Measurements from ENCODE around the gene ADD2.

Gene ADD2

GRCh38 chr2:70698847-70699246 lies 69.2 kb downstream of the ADD2 start:
- no peak for DNase-seq

- no peak for DNase-seq
Observed at GRCh38 chr2:70697603-70698383, 70.2 kb downstream of the ADD2 start.

DNA sequence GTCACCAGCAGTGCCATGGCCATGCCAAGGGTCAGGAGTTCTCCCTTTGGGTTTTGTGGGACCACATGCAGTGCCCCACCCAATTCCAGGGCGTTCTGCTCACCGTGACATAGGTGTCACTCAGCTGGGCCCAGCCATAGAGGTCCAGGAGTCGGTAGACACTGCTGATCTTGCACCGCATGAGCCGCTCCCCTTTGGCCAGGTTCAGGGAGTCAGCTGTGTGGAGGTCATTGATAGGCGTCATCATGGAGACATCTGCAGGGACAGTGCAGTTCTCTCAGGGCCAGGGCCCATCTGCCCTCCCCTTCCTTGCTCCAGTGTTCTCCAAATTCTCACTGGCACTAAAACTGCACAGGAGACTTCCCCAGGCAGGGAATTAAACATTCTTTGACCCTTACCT lies 71.9 kb downstream of the ADD2 start:
- no peak for DNase-seq

GRCh38 chr2:70692256-70692655 lies 75.7 kb downstream of the ADD2 start:
- DNase-seq = no peak

DNA sequence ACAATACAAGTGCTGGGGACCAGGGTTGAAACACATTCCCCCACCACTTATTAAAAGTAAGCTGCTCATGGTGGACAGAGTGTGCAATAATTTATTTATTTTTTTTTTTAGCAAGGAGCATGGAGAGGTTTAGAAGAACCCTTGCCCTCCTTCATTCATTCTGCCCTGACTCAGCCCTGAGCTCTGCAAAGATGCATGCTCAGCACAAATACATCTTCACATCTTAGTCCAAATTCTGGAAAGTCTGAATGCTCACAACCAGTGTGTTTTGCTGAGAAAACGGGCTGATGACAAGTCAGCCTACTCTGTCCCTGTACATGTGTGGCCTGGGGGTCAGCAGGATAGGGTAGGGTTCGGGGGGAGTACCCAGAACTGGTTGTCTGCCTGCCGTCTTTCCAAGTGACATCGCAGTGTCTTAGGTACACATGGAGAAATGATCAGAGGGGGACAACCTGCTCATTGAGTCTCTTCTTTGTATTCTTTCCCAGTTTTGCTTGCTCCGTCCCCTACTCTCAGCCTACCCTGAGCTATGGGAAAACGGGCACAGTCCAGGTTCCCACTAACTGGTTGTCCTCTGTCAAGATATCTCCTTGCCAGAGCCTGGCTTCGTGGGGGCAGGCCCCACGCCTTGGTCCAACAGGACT lies 76.4 kb downstream of the ADD2 start:
- no peak for DNase-seq

- no peak for DNase-seq
Observed at GRCh38 chr2:70690846-70691245, 77.2 kb downstream of the ADD2 start.

DNA sequence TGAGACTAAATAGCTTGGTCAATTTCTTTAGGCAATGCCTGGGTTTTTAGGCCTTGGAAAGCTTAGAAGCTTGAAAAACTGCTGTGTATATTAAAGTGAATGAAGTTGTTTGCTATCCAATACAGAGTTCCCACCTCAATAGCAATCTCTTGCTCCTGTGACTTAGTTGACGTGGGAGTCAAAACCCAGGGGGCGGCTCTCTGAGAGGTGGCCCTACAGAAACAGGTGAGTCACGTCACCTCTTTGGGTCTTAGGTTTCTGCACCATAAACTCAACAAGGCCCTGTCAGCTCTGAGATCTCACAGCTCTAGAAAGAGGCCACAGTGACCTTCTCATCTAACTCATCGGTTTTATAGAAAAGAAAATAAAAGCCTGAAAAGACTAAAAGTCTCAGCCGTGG lies 79.6 kb downstream of the ADD2 start:
- no peak for DNase-seq

- no peak for DNase-seq
Observed at GRCh38 chr2:70687461-70687795, 80.6 kb downstream of the ADD2 start.

DNA sequence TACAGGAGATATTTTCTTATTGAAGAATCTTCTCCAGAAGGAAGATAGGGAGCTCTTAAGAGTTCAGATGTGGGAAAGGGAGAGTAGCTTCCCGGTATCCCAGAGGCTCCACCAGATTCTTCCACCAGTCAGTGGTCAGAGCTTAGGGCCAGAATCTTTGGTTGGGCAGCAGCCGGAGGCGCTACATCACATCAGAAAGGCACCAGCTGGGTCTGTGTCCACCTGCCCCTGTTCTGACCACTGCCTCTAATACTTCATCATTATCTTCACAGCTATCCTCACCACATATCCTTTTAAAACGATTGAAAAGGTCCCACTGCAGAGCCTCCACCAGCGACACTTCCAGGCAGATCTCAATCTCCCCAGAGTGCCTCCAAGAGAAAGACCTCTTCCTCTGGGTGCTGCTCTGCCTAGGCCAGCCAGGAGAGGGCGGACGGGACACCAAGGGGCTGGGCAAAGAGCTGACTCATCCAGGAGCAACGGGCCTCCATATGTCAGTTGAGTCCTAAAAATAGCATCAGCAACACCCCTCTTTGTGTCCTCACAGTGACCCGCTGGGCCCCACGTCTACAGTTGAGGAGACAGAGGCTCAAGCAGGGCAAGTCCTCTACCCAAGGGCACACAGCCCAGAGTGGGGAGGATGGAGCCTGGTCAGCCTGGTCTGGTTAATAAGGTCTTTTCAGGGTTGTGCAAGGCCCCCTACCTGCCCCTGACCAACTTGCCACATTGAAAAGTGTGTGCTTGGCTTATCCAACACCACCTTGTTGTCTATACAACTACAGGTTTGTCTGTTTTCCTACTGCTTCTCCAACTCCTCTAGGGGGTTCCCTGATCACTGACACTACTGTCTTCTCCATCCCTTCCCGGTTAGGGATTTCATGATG lies 81.2 kb downstream of the ADD2 start:
- DNase-seq = peak; percentile 9 to 41

GRCh38 chr2:70685771-70686171 lies 82.2 kb downstream of the ADD2 start:
- DNase-seq = no peak

- DNase-seq = no peak
Observed at GRCh38 chr2:70684846-70685622, 83.0 kb downstream of the ADD2 start.

GRCh38 chr2:70683455-70683854 lies 84.5 kb downstream of the ADD2 start:
- DNase-seq = no peak

DNA sequence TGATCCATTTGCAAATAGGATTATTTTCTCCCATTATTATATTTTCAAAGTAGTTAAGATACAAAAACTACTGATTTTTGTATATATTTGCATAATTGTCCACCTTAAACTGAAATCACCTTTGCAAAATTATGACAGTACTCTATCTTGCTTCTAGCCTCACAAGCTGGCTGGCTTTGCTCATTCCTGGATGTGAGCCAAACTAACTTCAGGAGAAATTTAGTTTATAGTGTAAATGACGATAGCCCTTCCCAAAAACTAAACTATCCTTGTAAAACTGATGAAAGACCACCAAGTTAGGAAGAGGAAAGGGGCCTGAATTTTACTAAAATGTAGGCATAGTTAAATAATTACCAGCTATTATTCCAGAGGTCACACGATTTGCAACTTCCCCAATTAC lies 87.3 kb downstream of the ADD2 start:
- no peak for DNase-seq

GRCh38 chr2:70679259-70679658 lies 88.7 kb downstream of the ADD2 start:
- DNase-seq = no peak

GRCh38 chr2:70678576-70679143 lies 89.3 kb downstream of the ADD2 start:
- DNase-seq = no peak

GRCh38 chr2:70676301-70677035 lies 91.5 kb downstream of the ADD2 start:
- DNase-seq = no peak

DNA sequence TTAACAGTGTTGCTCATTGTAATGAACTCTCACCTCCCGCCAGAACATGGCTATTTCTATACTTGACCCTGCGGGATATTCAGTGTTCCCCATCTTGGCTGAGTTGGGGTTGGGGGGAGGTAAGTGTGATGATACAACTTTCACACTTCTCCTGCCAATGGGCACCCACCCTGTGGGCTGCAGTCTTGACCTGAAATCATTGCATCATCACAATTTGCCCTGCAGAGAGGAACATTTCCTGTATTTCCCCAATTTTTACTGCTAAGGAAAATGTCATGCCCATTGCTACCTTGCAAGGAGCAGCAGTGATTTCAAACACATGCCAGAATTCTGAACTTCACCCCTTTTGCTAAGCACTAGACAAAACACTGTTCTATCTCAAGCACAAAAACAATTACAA lies 92.1 kb downstream of the ADD2 start:
- no peak for DNase-seq

GRCh38 chr2:70674636-70675430 lies 93.2 kb downstream of the ADD2 start:
- no peak for DNase-seq

DNA sequence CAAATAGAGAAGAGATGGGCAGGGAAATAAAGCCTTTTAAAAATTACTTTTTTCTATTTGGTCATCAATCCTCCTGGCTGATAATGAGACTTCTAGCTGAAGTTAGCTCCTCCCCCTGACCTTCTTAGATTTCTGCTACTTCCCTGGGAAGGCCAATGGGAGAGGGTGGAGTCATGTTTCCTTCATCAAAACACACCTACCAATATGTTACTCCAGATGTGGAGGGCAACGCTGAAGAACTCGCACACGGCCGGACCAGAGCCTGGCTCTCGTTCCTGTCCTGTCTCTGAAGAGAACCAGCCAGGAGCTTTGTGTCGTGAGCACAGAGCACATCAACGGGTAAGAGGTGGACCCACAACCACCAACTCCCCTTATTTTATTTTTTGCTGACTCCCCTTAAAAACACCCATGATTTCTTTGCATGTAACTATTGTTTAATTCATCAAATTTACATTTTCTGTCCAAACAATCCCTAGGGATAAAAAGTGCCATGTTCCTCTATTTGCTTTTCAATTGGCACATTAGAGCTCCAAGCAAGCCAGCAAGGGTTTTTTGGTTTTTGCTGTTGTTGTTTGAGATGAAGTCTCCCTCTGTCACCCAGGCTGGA lies 94.9 kb downstream of the ADD2 start:
- DNase-seq = no peak

GRCh38 chr2:70671092-70671675 lies 96.8 kb downstream of the ADD2 start:
- DNase-seq = no peak

All from bone marrow (tissue), 2 donors.